Pancreas (tissue), 10 donors: ENCODE data around the gene THUMPD1. TPM values are rescaled to one million over a fixed set of nuclear protein-coding genes. Genes with fewer than 3 reads are reported as not detected.

Experiments
- ATAC-seq, 4 donors: fragments of 200-7000 bp; cut with Tn5 transposase; one replicate each; pipeline versions ENCODE4 v1.8.0 to v1.9.1; 2020; ENCODE audit warnings: mild to moderate bottlenecking in 4 of 4, moderate library complexity in 4 of 4
- DNase-seq, 6 donors: peaks; one replicate each; pipeline ENCODE4 v3.0.0-alpha.2; 2020
- FAIRE-seq: peaks from 2 replicates; lab custom pipeline; 2012; peaks lifted over from hg19 to GRCh38; lab: Jason Lieb, UNC
- H3K27ac ChIP-seq, 4 donors: fragments of 200-600 bp; sonication (generic); 1 replicate in 3 of 4; 2 replicates in 1 of 4; pipeline versions ENCODE4 v1.5.0 to v1.8.0; 2020
- H3K27me3 ChIP-seq, 4 donors: fragments of 200-600 bp; one replicate each; pipeline ENCODE4 v1.8.0; 2021
- H3K36me3 ChIP-seq, 3 donors: fragments of 200-600 bp; sonication (generic) in 1 of 3; one replicate each; pipeline versions ENCODE4 v1.5.0 to v1.8.0; 2020 to 2021
- H3K4me1 ChIP-seq, 3 donors: fragments of 200-600 bp; one replicate each; pipeline ENCODE4 v1.8.0; 2021
- H3K4me3 ChIP-seq, 4 donors: fragments of 200-600 bp; sonication (generic) in 2 of 4; one replicate each; pipeline versions ENCODE4 v1.5.0 to v1.8.0; 2020 to 2021
- H3K9me3 ChIP-seq, 4 donors: fragments of 200-600 bp; one replicate each; pipeline ENCODE4 v1.8.0; 2021
- WGBS, 2 donors: extraction: QIAGEN DNeasy Blood & Tissue Kit; methylation state at CpG; one replicate each; pipeline ENCODE4 v1.1.7; 2013; 5-methylcytosine and 5-hydroxymethylcytosine counted together
- intact Hi-C, 3 donors: fragments of 100-400 bp; cut with DNase I; formaldehyde crosslinking; loops; one replicate each; pipeline versions ENCODE4 v1.11.1 to v1.14.2; 2022
- polyA plus RNA-seq, 2 donors: library from polyadenylated mRNA; stranded (reverse); fragments of 200-250 nt; gene quantifications; one replicate each; pipeline ENCODE4 v1.2.3, GENCODE V29; 2013
- total RNA-seq, 6 donors: library from RNA; stranded (reverse); fragmentation: NEBNext Ultra II Directional in 4 of 6; extraction: Animal tissue kit (Norgen Biotek cat#: 25700) in 4 of 6; gene quantifications; one replicate each; pipeline versions ENCODE4 v1.2.1 to v1.2.4, GENCODE V29; 2021 to 2023
- TF ChIP-seq, protein P1 (sequence below), 4 donors: fragments of 200-600 bp; sonication (generic) in 3 of 4; IDR thresholded peaks; one replicate each; pipeline versions ENCODE4 v1.5.0 to v1.8.0; 2021; ENCODE audit warnings: antibody characterized with exemption in 4 of 4
- donor health status: healthy with polysubstance abuse.
- donor health status: DM: no; HTN: no; CAD: no; lungs with moderate emphysema.
- donor health status: DM: no; HTN: no; CAD: no.
- donor health status: control.
- donor health status: control.
- donor health status: Bipolar disorder and iron deficiency.
- donor health status: DM: yes; HTN: yes; CAD: no.
- donor health status: DM: no; HTN: no; CAD: no.
- donor health status: DM: no; HTN: no; CAD: no.
- donor health status: DM: yes; HTN: yes; CAD: no.

THUMPD1 gene
- total RNA-seq (10 to 100 TPM; 13.5 to 19.7 (median 15.9) TPM), polyA plus RNA-seq (10 to 100 TPM; 11.0 to 18.1 TPM)

DNA sequence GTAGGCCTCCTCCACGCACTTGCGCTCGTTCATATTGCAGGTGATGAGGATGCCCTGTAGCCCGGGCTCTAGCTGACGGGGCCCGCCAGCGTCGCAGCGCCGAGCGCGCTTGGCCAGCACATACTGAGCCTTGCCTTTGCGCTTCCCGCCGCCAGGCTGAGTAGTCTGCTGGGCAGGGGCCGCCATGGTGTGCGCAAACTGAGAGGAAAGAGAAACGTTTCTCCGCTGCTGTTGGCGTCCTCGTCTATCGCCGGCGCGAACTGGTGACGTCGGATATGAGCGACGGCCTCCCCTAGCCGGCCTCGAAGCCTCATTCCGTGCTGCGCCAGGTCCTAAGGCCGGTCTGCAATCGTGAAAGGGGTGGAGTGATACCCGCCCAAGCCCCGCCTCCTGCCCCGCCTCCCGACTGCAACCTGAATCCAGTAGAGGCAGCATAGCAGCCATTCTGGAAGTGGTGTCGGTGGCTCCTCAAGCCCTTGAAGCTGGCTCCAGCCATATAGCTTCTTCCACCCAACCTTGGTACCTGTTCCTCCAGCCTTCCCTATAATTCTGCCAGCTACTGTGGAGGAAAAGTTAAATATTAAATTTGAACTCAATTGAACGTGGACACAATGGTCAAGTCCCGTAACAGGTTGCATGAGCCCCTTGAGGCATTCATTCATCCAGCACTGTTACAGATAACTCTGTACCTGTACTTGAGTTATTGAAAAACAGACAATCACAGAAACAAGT is at the start of gene THUMPD1:
Gene THUMPD1 (minus strand): TSS at position 265 of the 732 bp plus-strand sequence. CDS start 79 bp downstream, at position 186.
- FAIRE-seq (no peak), ATAC-seq (peak; percentile 92 to 96 (median 94)), DNase-seq (peak; percentile 96 to 99 (median 98))
- 1% methylated on average over 38 to 42 of the region's 42 CpGs for WGBS, 2 donors
- no peaks in the 10 kb centered on the region for H3K27me3 ChIP-seq
- intact Hi-C loops: no loop called here
- TF ChIP-seq, protein P1, sequence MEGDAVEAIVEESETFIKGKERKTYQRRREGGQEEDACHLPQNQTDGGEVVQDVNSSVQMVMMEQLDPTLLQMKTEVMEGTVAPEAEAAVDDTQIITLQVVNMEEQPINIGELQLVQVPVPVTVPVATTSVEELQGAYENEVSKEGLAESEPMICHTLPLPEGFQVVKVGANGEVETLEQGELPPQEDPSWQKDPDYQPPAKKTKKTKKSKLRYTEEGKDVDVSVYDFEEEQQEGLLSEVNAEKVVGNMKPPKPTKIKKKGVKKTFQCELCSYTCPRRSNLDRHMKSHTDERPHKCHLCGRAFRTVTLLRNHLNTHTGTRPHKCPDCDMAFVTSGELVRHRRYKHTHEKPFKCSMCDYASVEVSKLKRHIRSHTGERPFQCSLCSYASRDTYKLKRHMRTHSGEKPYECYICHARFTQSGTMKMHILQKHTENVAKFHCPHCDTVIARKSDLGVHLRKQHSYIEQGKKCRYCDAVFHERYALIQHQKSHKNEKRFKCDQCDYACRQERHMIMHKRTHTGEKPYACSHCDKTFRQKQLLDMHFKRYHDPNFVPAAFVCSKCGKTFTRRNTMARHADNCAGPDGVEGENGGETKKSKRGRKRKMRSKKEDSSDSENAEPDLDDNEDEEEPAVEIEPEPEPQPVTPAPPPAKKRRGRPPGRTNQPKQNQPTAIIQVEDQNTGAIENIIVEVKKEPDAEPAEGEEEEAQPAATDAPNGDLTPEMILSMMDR (IDR thresholded peaks at IDR 0.05): no peak
- H3K9me3 ChIP-seq: peaks cover 0 to 3% (median 0%) of the 10 kb centered on the region in 4 donors
- H3K4me3 ChIP-seq: peak within 1 kb of the TSS; percentile 89 to 94 (median 94)
- H3K4me1 ChIP-seq: peaks cover 0 to 18% (median 7%) of the 10 kb centered on the region in 3 donors
- H3K36me3 ChIP-seq: peaks cover 0 to 18% (median 10%) of the 10 kb centered on the region in 3 donors
- peak within 1 kb of the TSS; percentile 95 to 96 (median 96) for H3K27ac ChIP-seq

DNA sequence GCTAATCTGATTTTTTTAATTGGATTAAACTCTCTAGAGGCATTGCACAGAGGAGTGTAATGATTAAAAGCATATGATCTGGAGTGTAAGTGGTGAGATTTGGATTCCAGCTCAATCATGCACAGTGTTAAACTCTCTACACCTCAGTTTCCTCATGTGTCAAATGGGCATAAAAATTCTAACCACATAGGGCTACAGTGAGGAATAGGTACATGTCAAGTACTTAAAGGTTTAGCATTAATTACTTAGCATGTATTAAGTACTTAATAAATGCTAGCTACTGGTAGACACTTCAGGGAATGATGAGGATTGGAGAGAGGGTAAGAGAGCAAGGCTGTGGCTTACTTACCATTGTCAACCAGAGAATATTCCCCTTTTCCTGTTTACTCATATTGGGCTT is 47.5 kb upstream of the THUMPD1 start:
- Histone ChIP-seq H3K27me3 (no peaks in the 10 kb centered on the region), H3K9me3 (no peaks in the 10 kb centered on the region), H3K4me3 (no peak overlapping the region), H3K36me3 (peaks cover 0 to 12% (median 0%) of the 10 kb centered on the region in 3 donors), H3K27ac (no peak overlapping the region), H3K4me1 (no peaks in the 10 kb centered on the region)
- TF ChIP-seq, protein P1 (IDR thresholded peaks at IDR 0.05): no peak
- ATAC-seq (no peak), FAIRE-seq (no peak), DNase-seq (no peak)
- intact Hi-C loops: no loop called here

DNA sequence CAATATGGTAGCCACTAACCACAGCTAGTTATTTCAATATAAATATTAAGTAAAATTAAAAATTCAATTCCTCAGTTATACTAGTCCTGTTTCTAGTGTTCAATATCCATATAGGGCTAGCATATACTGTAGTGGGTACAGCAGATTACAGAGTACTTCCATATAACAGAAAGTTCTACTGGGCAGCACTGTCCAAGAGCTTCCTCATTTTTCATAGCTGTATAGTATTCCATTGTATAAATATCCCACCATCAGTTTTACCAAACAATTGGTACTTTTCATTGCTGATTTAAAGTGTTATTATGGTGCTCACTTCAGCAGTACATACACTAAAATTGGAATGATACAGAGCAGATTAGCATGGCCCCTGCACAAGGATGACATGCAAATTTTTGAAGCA is 42.6 kb upstream of the THUMPD1 start:
- H3K9me3 ChIP-seq: no peaks in the 10 kb centered on the region
- no peak for FAIRE-seq
- H3K27ac ChIP-seq: no peak overlapping the region
- peaks cover 0 to 31% (median 10%) of the 10 kb centered on the region in 3 donors for H3K36me3 ChIP-seq
- ATAC-seq: no peak
- H3K4me3 ChIP-seq: no peak overlapping the region
- H3K27me3 ChIP-seq: no peaks in the 10 kb centered on the region
- TF ChIP-seq, protein P1 (IDR thresholded peaks at IDR 0.05): no peak
- H3K4me1 ChIP-seq: no peaks in the 10 kb centered on the region
- DNase-seq: no peak
- intact Hi-C loops: no loop called here

- ATAC-seq: no peak
- Histone ChIP-seq H3K36me3 (peaks cover 0 to 48% (median 10%) of the 10 kb centered on the region in 3 donors), H3K27me3 (no peaks in the 10 kb centered on the region), H3K4me1 (no peaks in the 10 kb centered on the region), H3K4me3 (no peak overlapping the region), H3K9me3 (no peaks in the 10 kb centered on the region), H3K27ac (no peak overlapping the region)
- WGBS, 2 donors: 84 to 93% methylated on average over 2 of the region's 2 CpGs
- TF ChIP-seq, protein P1 (IDR thresholded peaks at IDR 0.05): no peak
- no peak for DNase-seq
- no peak for FAIRE-seq
- intact Hi-C loops: no loop called here
Measured at GRCh38 chr16:20782470-20782869, 40.9 kb upstream of the THUMPD1 start.

DNA sequence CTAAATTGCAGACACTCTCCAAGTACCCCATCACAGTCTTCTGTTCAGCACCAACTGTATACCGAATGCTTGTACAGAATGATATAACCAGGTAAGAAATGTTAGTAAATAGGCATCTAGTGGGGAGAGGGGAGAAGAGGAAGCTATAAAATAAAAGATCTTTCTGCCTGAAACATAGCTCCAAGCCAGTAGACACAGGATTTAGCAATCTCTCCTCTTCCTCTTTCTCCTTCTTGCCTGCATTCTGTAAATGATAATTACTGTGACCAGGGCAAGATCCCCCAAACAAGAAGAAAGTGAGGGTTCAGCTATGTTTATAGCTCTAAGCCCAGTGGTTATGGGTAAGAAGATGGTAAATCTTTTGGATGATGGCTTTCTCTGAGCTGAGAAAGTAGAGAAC is 40.1 kb upstream of the THUMPD1 start:
- intact Hi-C loops: no loop called here
- 70 to 89% methylated on average over 1 of the region's 1 CpG for WGBS, 2 donors
- FAIRE-seq (no peak), ATAC-seq (no peak), DNase-seq (no peak)
- Histone ChIP-seq H3K36me3 (peaks cover 0 to 53% (median 10%) of the 10 kb centered on the region in 3 donors), H3K9me3 (no peaks in the 10 kb centered on the region), H3K4me1 (no peaks in the 10 kb centered on the region), H3K27me3 (no peaks in the 10 kb centered on the region), H3K27ac (no peak overlapping the region), H3K4me3 (no peak overlapping the region)
- TF ChIP-seq, protein P1 (IDR thresholded peaks at IDR 0.05): no peak
